K562 (cell line): Measurements from ENCODE around the gene VWA5B1. TPM values are rescaled to one million over a fixed set of nuclear protein-coding genes. Genes with fewer than 3 reads are reported as not detected.

Source experiments
- ATAC-seq: fragments of 200-7000 bp; cut with Tn5 transposase; 3 replicates; pipeline ENCODE4 v1.9.1; 2020; ENCODE audit warnings: moderate library complexity
- BruUV-seq: library from RNA; stranded (reverse); fragments of 400-500 nt; replicated peaks from 2 replicates; lab custom pipeline; 2021; lab: Mats Ljungman, UMichigan
- CTCF ChIA-PET: fragments of 300-600 bp; formaldehyde crosslinking; extraction: SDS; loops from one replicate; lab custom pipeline; 2021; ENCODE audit warnings: low intra/inter-chr PET ratio; lab: Yijun Ruan, JAX
- POLR2A ChIA-PET: fragments of 300-600, 350-650 bp; sonication (Branson Sonifier 250); formaldehyde crosslinking; extraction: SDS; loops from one replicate; lab custom pipeline; 2021; ENCODE audit warnings: antibody characterized with exemption, inconsistent platforms; lab: Yijun Ruan, JAX
- DNase-seq, 4 experiments: peaks; one replicate each; pipeline versions ENCODE4 v3.0.0 to v3.0.0-alpha.2; 2011 to 2018; ENCODE audit warnings: low spot score in 3 of 4, mixed read lengths in 3 of 4; ENCODE audit errors: extremely low read depth in 1 of 4
- FAIRE-seq: peaks from 2 replicates; lab custom pipeline; 2011; peaks lifted over from hg19 to GRCh38; lab: Jason Lieb, UNC
- H2AFZ ChIP-seq: 2 replicates; pipeline ENCODE4 v1.6.0; 2011; ENCODE audit warnings: low read depth, low read length, control low read depth, inconsistent platforms
- H3K27ac ChIP-seq: fragments of 200-600 bp; 3 replicates; pipeline ENCODE4 v1.8.0; 2011; ENCODE audit warnings: low read depth, mild to moderate bottlenecking, control low read depth, inconsistent platforms, low read length, moderate library complexity, mixed read lengths; ENCODE audit errors: extremely low read depth
- H3K27me3 ChIP-seq, 2 experiments: fragments of 300-600 bp in 1 of 2; 2 replicates in 1 of 2; 3 replicates in 1 of 2; pipeline versions ENCODE4 v1.6.0 to v1.8.0; 2011; ENCODE audit warnings: inconsistent platforms in 2 of 2, low read length in 2 of 2, mild to moderate bottlenecking in 1 of 2, mixed read lengths in 1 of 2, moderate library complexity in 1 of 2; ENCODE audit not compliant: control insufficient read depth in 2 of 2, insufficient read depth in 2 of 2
- H3K36me3 ChIP-seq: fragments of 300-600 bp; 3 replicates; pipeline ENCODE4 v1.8.0; 2011; ENCODE audit warnings: mild to moderate bottlenecking, low read length, inconsistent platforms; ENCODE audit not compliant: control insufficient read depth, insufficient read depth
- H3K4me1 ChIP-seq, 2 experiments: fragments of 200-600 bp in 1 of 2; replicated peaks in 1 of 2; 2 replicates in 1 of 2; 3 replicates in 1 of 2; pipeline versions ENCODE4 v1.5.1 to v1.8.0; 2011; ENCODE audit warnings: inconsistent platforms in 2 of 2, low read length in 2 of 2, mild to moderate bottlenecking in 1 of 2, mixed read lengths in 1 of 2, moderate library complexity in 1 of 2; ENCODE audit not compliant: control insufficient read depth in 2 of 2, insufficient read depth in 2 of 2
- H3K4me2 ChIP-seq: 2 replicates; pipeline ENCODE4 v1.6.1; 2011; ENCODE audit warnings: low read length, control low read depth, inconsistent platforms, mixed read lengths; ENCODE audit not compliant: insufficient read depth
- H3K4me3 ChIP-seq: fragments of 200-600 bp; sonication (generic), shearing (Covaris generic); 2 replicates; pipeline ENCODE4 v1.5.1; 2016; ENCODE audit warnings: control low read depth, inconsistent platforms
- H3K79me2 ChIP-seq: fragments of 200-600 bp; 3 replicates; pipeline ENCODE4 v1.8.0; 2011; ENCODE audit warnings: low read length, inconsistent platforms; ENCODE audit not compliant: control insufficient read depth, insufficient read depth
- H3K9ac ChIP-seq, 2 experiments: 2 replicates each; pipeline versions ENCODE4 v1.6.0 to v1.6.1; 2011; ENCODE audit warnings: low read depth in 2 of 2, low read length in 2 of 2, control low read depth in 1 of 2, inconsistent platforms in 1 of 2, mild to moderate bottlenecking in 1 of 2, mixed read lengths in 1 of 2; ENCODE audit not compliant: insufficient read depth in 1 of 2
- H3K9me1 ChIP-seq: one replicate; pipeline ENCODE4 v1.6.0; 2011; ENCODE audit warnings: inconsistent platforms, mild to moderate bottlenecking, low read length, moderate library complexity; ENCODE audit not compliant: control insufficient read depth, insufficient read depth
- H3K9me3 ChIP-seq: replicated peaks from 2 replicates; pipeline ENCODE4 v1.5.1; 2011; ENCODE audit warnings: low read depth, low read length, inconsistent platforms; ENCODE audit not compliant: control insufficient read depth, insufficient read depth
- H4K20me1 ChIP-seq: replicated peaks from 2 replicates; pipeline ENCODE4 v1.6.1; 2011; ENCODE audit warnings: low read length, inconsistent platforms, mixed read lengths; ENCODE audit not compliant: control insufficient read depth, insufficient read depth
- ADNP ChIP-seq: fragments of 200-800 bp; sonication (Bioruptor generic); IDR thresholded peaks from 2 replicates; pipeline ENCODE4 v1.6.1; 2016; ENCODE audit warnings: missing genetic modification characterization, missing compliant biosample characterization
- BCOR ChIP-seq: fragments of 450-650 bp; IDR thresholded peaks from 2 replicates; pipeline ENCODE4 v1.6.1; 2016
- BRD4 ChIP-seq: fragments of 200-600 bp; sonication (generic); IDR thresholded peaks from 2 replicates; pipeline ENCODE4 v1.6.1; 2017; ENCODE audit warnings: inconsistent platforms
- CREBBP ChIP-seq: IDR thresholded peaks from one replicate; pipeline ENCODE4 v1.6.1; 2012; ENCODE audit warnings: low read depth, mild to moderate bottlenecking, control low read depth, inconsistent platforms, low read length
- EP400 ChIP-seq: fragments of 450-650 bp; IDR thresholded peaks from 2 replicates; pipeline ENCODE4 v1.6.1; 2017; ENCODE audit warnings: antibody characterized with exemption, mild to moderate bottlenecking, moderate library complexity
- GATA2 ChIP-seq: sonication (generic); formaldehyde crosslinking; IDR thresholded peaks from 2 replicates; pipeline ENCODE4 v1.4.0; 2020; ENCODE audit warnings: mild to moderate bottlenecking, missing genetic modification reagents
- KDM4B ChIP-seq, 2 experiments: fragments of 450-650 bp in 1 of 2; sonication (generic) in 1 of 2; IDR thresholded peaks; 2 replicates each; pipeline ENCODE4 v1.6.1; 2016 to 2017; ENCODE audit warnings: borderline replicate concordance in 2 of 2, antibody characterized with exemption in 1 of 2, low read depth in 1 of 2, mild to moderate bottlenecking in 1 of 2
- PRPF4 ChIP-seq: fragments of 200-400 bp; formaldehyde crosslinking; IDR thresholded peaks from one replicate; pipeline ENCODE4 v1.6.1; 2017; ENCODE audit warnings: low read length, low read depth, mild to moderate bottlenecking; ENCODE audit not compliant: insufficient read depth, poor library complexity, severe bottlenecking
- RBM25 ChIP-seq: fragments of 200-400 bp; formaldehyde crosslinking; IDR thresholded peaks from 2 replicates; pipeline ENCODE4 v1.6.1; 2018; ENCODE audit warnings: low read length, low read depth, moderate library complexity; ENCODE audit not compliant: severe bottlenecking
- RCOR1 ChIP-seq, 2 experiments: IDR thresholded peaks; 2 replicates each; pipeline ENCODE4 v1.6.1; 2012; ENCODE audit warnings: low read depth in 2 of 2, low read length in 2 of 2, borderline replicate concordance in 1 of 2, improper control_type of control experiment in 1 of 2
- SAFB ChIP-seq: fragments of 200-400 bp; formaldehyde crosslinking; IDR thresholded peaks from 2 replicates; pipeline ENCODE4 v1.6.1; 2017; ENCODE audit warnings: low read depth, low read length, borderline replicate concordance
- TCF7L2 ChIP-seq: fragments of 150-350 bp; IDR thresholded peaks from 2 replicates; pipeline ENCODE4 v1.6.1; 2016; ENCODE audit warnings: low read depth, mild to moderate bottlenecking, low read length, moderate library complexity
- TRIM25 ChIP-seq: fragments of 450-650 bp; IDR thresholded peaks from 2 replicates; pipeline ENCODE4 v1.7.0; 2016; ENCODE audit warnings: borderline replicate concordance
- ZBTB5 ChIP-seq: fragments of 450-650 bp; IDR thresholded peaks from 2 replicates; pipeline ENCODE4 v1.6.1; 2017; ENCODE audit warnings: antibody characterized with exemption
- ZNF140 ChIP-seq: fragments of 250-450 bp; sonication (Bioruptor Pico); IDR thresholded peaks from 2 replicates; pipeline ENCODE4 v1.8.0; 2021; ENCODE audit warnings: moderate library complexity, mild to moderate bottlenecking, inconsistent platforms
- ZNF707 ChIP-seq: fragments of 250-450 bp; sonication (Bioruptor Pico); conservative IDR thresholded peaks from 2 replicates; pipeline ENCODE4 v1.8.0; 2022; ENCODE audit warnings: inconsistent platforms, mild to moderate bottlenecking, moderate library complexity
- WGBS: fragments of 100-300 bp; shearing (Covaris generic); methylation state at CpG from one replicate; pipeline ENCODE4 v1.1.6; 2016; ENCODE audit warnings: low coverage, mixed read lengths; ENCODE audit not compliant: insufficient coverage; ENCODE audit errors: missing lambda C conversion rate; 5-methylcytosine and 5-hydroxymethylcytosine counted together
- in situ Hi-C: fragments of 300-500 bp; cut with MboI; formaldehyde crosslinking; loops from 4 replicates; pipeline ENCODE4 v1.15.0; 2018; ENCODE audit warnings: inconsistent platforms, mixed read lengths
- intact Hi-C: fragments of 100-400 bp; cut with micrococcal nuclease; formaldehyde crosslinking; loops from 2 replicates; pipeline ENCODE4 v1.14.2; 2022
- polyA plus RNA-seq, 8 experiments: library from polyadenylated mRNA; depleted of rRNA in 4 of 8; stranded (reverse) in 5 of 8; unstranded in 3 of 8; fragments of >200 nt; fragmentation: Nextera tagmentation in 2 of 8; fragmentation: Illumina TruSeq in 1 of 8; extraction: Ambion mirVana in 2 of 8; extraction: Trizol in 1 of 8; gene quantifications; 2 replicates each; pipeline versions ENCODE4 v1.2.1 to v1.2.3, GENCODE V29; 2011 to 2014; ENCODE audit warnings: inconsistent platforms in 1 of 8, missing spikeins in 1 of 8
- total RNA-seq, 7 experiments: library from RNA; depleted of rRNA in 6 of 7; stranded (reverse); fragments of >200 nt in 6 of 7; fragmentation: Illumina TruSeq in 2 of 7; extraction: Trizol in 2 of 7; gene quantifications; 2 replicates each; pipeline versions ENCODE4 v1.2.1 to v1.2.3, GENCODE V29; 2011 to 2021; ENCODE audit warnings: low replicate concordance in 1 of 7
- TF ChIP-seq, protein P1 (sequence below): fragments of 250-450 bp; sonication (Bioruptor Pico); IDR thresholded peaks from 2 replicates; pipeline ENCODE4 v1.8.0; 2022; ENCODE audit warnings: inconsistent platforms, mild to moderate bottlenecking, moderate library complexity, borderline replicate concordance

VWA5B1 gene
- total and polyA plus RNA-seq, 9 of the 15 experiments (the other 6 are each of a cell fraction or from before 2014, with no cell fraction given): not detected

DNA sequence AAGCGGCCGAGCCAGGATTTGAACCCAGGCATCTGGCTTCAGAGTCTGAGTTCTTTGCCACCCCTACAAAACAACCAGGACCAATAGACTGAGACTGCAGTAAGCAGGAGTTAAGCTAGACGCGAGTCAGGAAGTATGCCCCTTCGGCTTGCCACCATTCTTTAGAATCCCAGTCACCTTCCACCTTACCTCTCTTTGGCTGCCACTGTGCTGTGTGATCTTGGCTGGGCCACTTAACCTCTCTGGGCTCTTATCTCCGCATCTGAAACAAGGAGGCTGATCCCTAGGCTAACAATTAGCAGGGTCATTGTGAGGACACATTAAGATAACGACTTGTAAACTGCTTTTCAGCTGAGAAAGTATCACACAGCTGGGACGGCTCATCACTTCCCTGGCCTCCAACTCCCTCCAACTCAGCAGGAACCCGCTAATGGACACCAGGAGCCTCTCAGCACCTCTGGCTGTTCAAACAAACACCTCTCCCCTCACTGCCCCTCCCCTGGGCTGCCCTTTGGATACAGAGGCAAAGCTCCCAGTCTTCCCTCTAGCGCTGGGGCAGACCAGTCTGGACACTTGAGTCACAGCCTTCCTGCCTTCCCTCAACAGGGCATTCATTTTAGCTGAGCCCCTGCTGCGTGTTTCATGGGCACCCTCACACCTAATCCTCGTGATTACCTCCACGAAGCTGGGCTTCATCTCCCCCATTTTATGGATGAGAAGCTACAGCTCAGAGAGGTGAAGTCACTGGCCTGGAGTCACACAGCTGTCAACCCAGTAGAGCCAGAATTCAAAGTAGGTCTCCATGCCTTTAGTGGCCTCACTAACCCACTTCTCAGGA, 112.1 kb downstream of the VWA5B1 start:
- H3K4me2 ChIP-seq: no peak overlapping the region
- H3K9me3 ChIP-seq: no peaks in the 10 kb centered on the region
- no peaks in the 10 kb centered on the region for H3K9me1 ChIP-seq
- H3K4me3 ChIP-seq: no peak overlapping the region
- H4K20me1 ChIP-seq: 0 out of 2 replicates have a peak, but pooled peaks cover 13% of the 10 kb centered on the region
- BruUV-seq: no TSS peak
- no peaks in the 10 kb centered on the region for H3K79me2 ChIP-seq
- no peaks in the 10 kb centered on the region for H3K36me3 ChIP-seq
- POLR2A ChIA-PET: interaction anchor here (0.7 to 1.6 kb wide), 2 partner anchors 10 to 22 kb away, joined by 3 to 8 read pairs; no protein-coding TSS in a partner anchor
- H3K27me3 ChIP-seq: peaks cover 15 to 39% of the 10 kb centered on the region in 2 experiments
- 0% methylated on average over 13 of the region's 13 CpGs for WGBS
- no peak overlapping the region for H2AFZ ChIP-seq
- DNase-seq (no peak), ATAC-seq (peak; percentile 51; the same call in 2 of the 3 replicates), FAIRE-seq (no peak)
- intact Hi-C loops (no loop called here), in situ Hi-C loops (no loop called here)
- H3K4me1 ChIP-seq: no peaks in the 10 kb centered on the region; a peak in 1 of 5 replicates
- no peak overlapping the region for H3K9ac ChIP-seq
- H3K27ac ChIP-seq: no peak overlapping the region
- CTCF ChIA-PET: no interaction called here
- TF ChIP-seq RBM25 (peak; percentile 85), CREBBP (no peak), KDM4B (IDR thresholded peaks at IDR 0.05; ENCODE audit: borderline replicate concordance in 2 of 2, low read depth in 1 of 2) (no peak), SAFB (no peak), TCF7L2 (no peak), ZNF707 (CRISPR knock-in tag) (no peak), ZBTB5 (no peak), BRD4 (no peak), ADNP (tag) (peak; percentile 83), PRPF4 (no peak), GATA2 (CRISPR knock-in tag) (peak; percentile 51; the same call in 1 of the 2 replicates), TRIM25 (no peak), BCOR (peak; percentile 73; the same call in 1 of the 2 replicates), ZNF140 (no peak), RCOR1 (IDR thresholded peaks at IDR 0.05; ENCODE audit: borderline replicate concordance in 1 of 2, low read depth in 2 of 2, low read length in 2 of 2) (peak in 1 of 2 experiments; percentile 30; a peak in 1 of 4 replicates), EP400 (no peak)
- TF ChIP-seq, protein P1, sequence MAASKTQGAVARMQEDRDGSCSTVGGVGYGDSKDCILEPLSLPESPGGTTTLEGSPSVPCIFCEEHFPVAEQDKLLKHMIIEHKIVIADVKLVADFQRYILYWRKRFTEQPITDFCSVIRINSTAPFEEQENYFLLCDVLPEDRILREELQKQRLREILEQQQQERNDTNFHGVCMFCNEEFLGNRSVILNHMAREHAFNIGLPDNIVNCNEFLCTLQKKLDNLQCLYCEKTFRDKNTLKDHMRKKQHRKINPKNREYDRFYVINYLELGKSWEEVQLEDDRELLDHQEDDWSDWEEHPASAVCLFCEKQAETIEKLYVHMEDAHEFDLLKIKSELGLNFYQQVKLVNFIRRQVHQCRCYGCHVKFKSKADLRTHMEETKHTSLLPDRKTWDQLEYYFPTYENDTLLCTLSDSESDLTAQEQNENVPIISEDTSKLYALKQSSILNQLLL (CRISPR knock-in tag): no peak
